ENCODE measurements around the gene PDGFB.
"Not testable (repeated sequence)": the region's sequence is repeated elsewhere in the genome, so short reads cannot be mapped to it uniquely, and the experiment has no call there.

The PDGFB gene

GRCh38 chr22:39221999-39222686, 22.6 kb downstream of the PDGFB start:
- H3K4me1 ChIP-seq (ENCODE audit: low read depth, poor library complexity, severe bottlenecking) = no peaks in the 10 kb centered on the region
- no peaks in the 10 kb centered on the region for H3K79me2 ChIP-seq (ENCODE audit: insufficient read depth, low read depth)
- no peak overlapping the region for H3K27ac ChIP-seq
- H3K4me2 ChIP-seq = no peak overlapping the region
- no peaks in the 10 kb centered on the region for H4K20me1 ChIP-seq (ENCODE audit: insufficient read depth)
- no peak overlapping the region for H3K9ac ChIP-seq
- peaks cover 24% of the 10 kb centered on the region; the same call in 1 of the 2 replicates for H3K27me3 ChIP-seq (ENCODE audit: insufficient read depth, low read depth)
- H2AFZ ChIP-seq (ENCODE audit: low read depth) = no peak overlapping the region
- no peak for TF ChIP-seq CTCF (conservative IDR thresholded peaks at IDR 0.05; ENCODE audit: low read depth, low read length)
- no peaks in the 10 kb centered on the region for H3K36me3 ChIP-seq (ENCODE audit: insufficient read depth)
- no peak overlapping the region for H3K4me3 ChIP-seq (IDR thresholded peaks at IDR 0.05; ENCODE audit: insufficient read depth, low read depth, low read length)

GRCh38 chr22:39220890-39221850, 23.6 kb downstream of the PDGFB start:
- Histone ChIP-seq H4K20me1 (ENCODE audit: insufficient read depth) (no peaks in the 10 kb centered on the region), H3K9ac (no peak overlapping the region), H3K79me2 (ENCODE audit: insufficient read depth, low read depth) (no peaks in the 10 kb centered on the region), H3K27me3 (ENCODE audit: insufficient read depth, low read depth) (peaks cover 27% of the 10 kb centered on the region; the same call in 1 of the 2 replicates), H3K4me1 (ENCODE audit: low read depth, poor library complexity, severe bottlenecking) (no peaks in the 10 kb centered on the region), H3K27ac (no peak overlapping the region), H2AFZ (ENCODE audit: low read depth) (no peak overlapping the region), H3K4me3 (IDR thresholded peaks at IDR 0.05; ENCODE audit: insufficient read depth, low read depth, low read length) (no peak overlapping the region), H3K36me3 (ENCODE audit: insufficient read depth) (no peaks in the 10 kb centered on the region), H3K4me2 (no peak overlapping the region)
- no peak for TF ChIP-seq CTCF (conservative IDR thresholded peaks at IDR 0.05; ENCODE audit: low read depth, low read length)

- Histone ChIP-seq H3K9ac (no peak overlapping the region), H3K27me3 (ENCODE audit: insufficient read depth, low read depth) (peaks cover 31% of the 10 kb centered on the region; the same call in 1 of the 2 replicates), H3K4me3 (IDR thresholded peaks at IDR 0.05; ENCODE audit: insufficient read depth, low read depth, low read length) (no peak overlapping the region), H4K20me1 (ENCODE audit: insufficient read depth) (no peaks in the 10 kb centered on the region), H3K36me3 (ENCODE audit: insufficient read depth) (no peaks in the 10 kb centered on the region), H3K4me2 (no peak overlapping the region), H3K27ac (no peak overlapping the region), H2AFZ (ENCODE audit: low read depth) (no peak overlapping the region), H3K4me1 (ENCODE audit: low read depth, poor library complexity, severe bottlenecking) (no peaks in the 10 kb centered on the region), H3K79me2 (ENCODE audit: insufficient read depth, low read depth) (no peaks in the 10 kb centered on the region)
- TF ChIP-seq CTCF (conservative IDR thresholded peaks at IDR 0.05; ENCODE audit: low read depth, low read length) = no peak
Observed at GRCh38 chr22:39220450-39220849, 24.3 kb downstream of the PDGFB start.

GRCh38 chr22:39219071-39220039, 25.4 kb downstream of the PDGFB start:
- no peak for TF ChIP-seq CTCF (conservative IDR thresholded peaks at IDR 0.05; ENCODE audit: low read depth, low read length)
- no peak overlapping the region for H2AFZ ChIP-seq (ENCODE audit: low read depth)

GRCh38 chr22:39218432-39218831, 26.4 kb downstream of the PDGFB start:
- not testable (repeated sequence) for H2AFZ ChIP-seq (ENCODE audit: low read depth); H3K4me2 ChIP-seq; H3K9ac ChIP-seq; H3K79me2 ChIP-seq (ENCODE audit: insufficient read depth, low read depth); H3K36me3 ChIP-seq (ENCODE audit: insufficient read depth); H3K27ac ChIP-seq; H3K4me1 ChIP-seq (ENCODE audit: low read depth, poor library complexity, severe bottlenecking); H4K20me1 ChIP-seq (ENCODE audit: insufficient read depth); H3K4me3 ChIP-seq (IDR thresholded peaks at IDR 0.05; ENCODE audit: insufficient read depth, low read depth, low read length)
- peaks cover 49% of the 10 kb centered on the region; the same call in 1 of the 2 replicates for H3K27me3 ChIP-seq (ENCODE audit: insufficient read depth, low read depth)

More at GRCh38 chr22:39219071-39220039, 25.4 kb downstream of the PDGFB start:
- no peak overlapping the region for H3K9ac ChIP-seq
- peaks cover 42% of the 10 kb centered on the region; the same call in 1 of the 2 replicates for H3K27me3 ChIP-seq (ENCODE audit: insufficient read depth, low read depth)
- H3K4me1 ChIP-seq (ENCODE audit: low read depth, poor library complexity, severe bottlenecking) = no peaks in the 10 kb centered on the region
- H3K4me2 ChIP-seq = no peak overlapping the region
- no peak overlapping the region for H3K4me3 ChIP-seq (IDR thresholded peaks at IDR 0.05; ENCODE audit: insufficient read depth, low read depth, low read length)
- no peak overlapping the region for H3K27ac ChIP-seq
- no peaks in the 10 kb centered on the region for H4K20me1 ChIP-seq (ENCODE audit: insufficient read depth)
- no peaks in the 10 kb centered on the region for H3K79me2 ChIP-seq (ENCODE audit: insufficient read depth, low read depth)
- no peaks in the 10 kb centered on the region for H3K36me3 ChIP-seq (ENCODE audit: insufficient read depth)
